Progenitor cell of endocrine pancreas (in vitro differentiated cells): ENCODE measurements around the gene LPP. TPM values are rescaled to one million over a fixed set of nuclear protein-coding genes. Genes with fewer than 3 reads are reported as not detected.

Experiments
- DNase-seq: peaks from one replicate; pipeline ENCODE4 v3.0.0; 2021; ENCODE audit warnings: low spot score; ENCODE audit not compliant: unreplicated experiment
- H3K27ac Mint-ChIP-seq: 2 replicates; pipeline ENCODE4 v1.8.0; 2021; ENCODE audit warnings: mild to moderate bottlenecking, moderate library complexity, mixed read lengths
- H3K27me3 Mint-ChIP-seq: 2 replicates; pipeline ENCODE4 v1.8.0; 2021; ENCODE audit warnings: mixed read lengths
- H3K36me3 Mint-ChIP-seq: 2 replicates; pipeline ENCODE4 v1.8.0; 2022; ENCODE audit warnings: mixed read lengths; ENCODE audit not compliant: insufficient read depth
- H3K4me1 Mint-ChIP-seq: 2 replicates; pipeline ENCODE4 v1.8.0; 2021; ENCODE audit warnings: low read depth, mixed read lengths
- H3K4me3 Mint-ChIP-seq: 2 replicates; pipeline ENCODE4 v1.8.0; 2021; ENCODE audit warnings: low read depth, mild to moderate bottlenecking, moderate library complexity, mixed read lengths
- H3K9me3 Mint-ChIP-seq: 2 replicates; pipeline ENCODE4 v1.8.0; 2021; ENCODE audit warnings: low read depth, mixed read lengths
- CTCF ChIP-seq: fragments of 200-600 bp; sonication (generic); IDR thresholded peaks from one replicate; pipeline ENCODE4 v1.5.0; 2021; ENCODE audit warnings: antibody characterized with exemption, mild to moderate bottlenecking; ENCODE audit not compliant: unreplicated experiment
- total RNA-seq: library from RNA; stranded (reverse); gene quantifications from 2 replicates; pipeline ENCODE4 v1.2.1, GENCODE V29; 2021

LPP gene
- total RNA-seq, 1 donor from 2014 or later = 131 TPM

GRCh38 chr3:188573956-188574355, 420.0 kb downstream of the LPP start:
- Mint-ChIP-seq H3K27me3 (no peaks in the 10 kb centered on the region), H3K9me3 (no peaks in the 10 kb centered on the region), H3K4me3 (no peak overlapping the region), H3K36me3 (no peaks in the 10 kb centered on the region), H3K4me1 (peaks cover 4% of the 10 kb centered on the region), H3K27ac (no peak overlapping the region)
- TF ChIP-seq CTCF = no peak
- DNase-seq = no peak

- H3K27me3 Mint-ChIP-seq = no peaks in the 10 kb centered on the region
- H3K4me1 Mint-ChIP-seq = peaks cover 4% of the 10 kb centered on the region
- no peaks in the 10 kb centered on the region for H3K36me3 Mint-ChIP-seq
- no peak for TF ChIP-seq CTCF
- H3K9me3 Mint-ChIP-seq = no peaks in the 10 kb centered on the region
- H3K4me3 Mint-ChIP-seq = no peak overlapping the region
- H3K27ac Mint-ChIP-seq = no peak overlapping the region
- DNase-seq = no peak
Observed at GRCh38 chr3:188574885-188575284, 420.9 kb downstream of the LPP start.

GRCh38 chr3:188575501-188575900, 421.5 kb downstream of the LPP start:
- Mint-ChIP-seq H3K9me3 (no peaks in the 10 kb centered on the region), H3K36me3 (no peaks in the 10 kb centered on the region), H3K4me3 (no peak overlapping the region), H3K27ac (no peak overlapping the region), H3K4me1 (peaks cover 4% of the 10 kb centered on the region), H3K27me3 (no peaks in the 10 kb centered on the region)
- no peak for DNase-seq
- no peak for TF ChIP-seq CTCF

- no peaks in the 10 kb centered on the region for H3K27me3 Mint-ChIP-seq
- DNase-seq = no peak
- H3K4me3 Mint-ChIP-seq = no peak overlapping the region
- H3K9me3 Mint-ChIP-seq = no peaks in the 10 kb centered on the region
- no peak for TF ChIP-seq CTCF
- H3K4me1 Mint-ChIP-seq = peaks cover 4% of the 10 kb centered on the region
- no peak overlapping the region for H3K27ac Mint-ChIP-seq
- H3K36me3 Mint-ChIP-seq = no peaks in the 10 kb centered on the region
Observed at GRCh38 chr3:188577539-188577938, 423.6 kb downstream of the LPP start.

- no peaks in the 10 kb centered on the region for H3K4me1 Mint-ChIP-seq
- no peaks in the 10 kb centered on the region for H3K9me3 Mint-ChIP-seq
- no peaks in the 10 kb centered on the region for H3K36me3 Mint-ChIP-seq
- H3K4me3 Mint-ChIP-seq = no peak overlapping the region
- H3K27me3 Mint-ChIP-seq = no peaks in the 10 kb centered on the region
- TF ChIP-seq CTCF = no peak
- no peak for DNase-seq
- H3K27ac Mint-ChIP-seq = no peak overlapping the region
Observed at GRCh38 chr3:188578576-188579363, 424.8 kb downstream of the LPP start.
